GM23338 (cell line): Measurements from ENCODE around the gene SSU72. TPM values are rescaled to one million over a fixed set of nuclear protein-coding genes. Genes with fewer than 3 reads are reported as not detected.

Experiments used
- ATAC-seq: fragments of 200-7000 bp; cut with Tn5 transposase; 3 replicates; pipeline ENCODE4 v1.9.1; 2020
- DNase-seq: peaks from one replicate; pipeline ENCODE4 v3.0.0-alpha.2; 2015; ENCODE audit warnings: low spot score
- H2AFZ ChIP-seq: fragments of 200-600 bp; sonication (generic); 2 replicates; pipeline ENCODE4 v1.8.0; 2016; ENCODE audit warnings: antibody characterized with exemption, mild to moderate bottlenecking, moderate library complexity
- H3F3A ChIP-seq: fragments of 200-600 bp; sonication (generic); replicated peaks from 2 replicates; pipeline ENCODE4 v1.8.0; 2017; ENCODE audit warnings: antibody characterized with exemption, mixed run types, low read depth
- H3K27ac ChIP-seq: fragments of 200-600 bp; sonication (generic); 2 replicates; pipeline ENCODE4 v1.6.1; 2016; ENCODE audit warnings: low read depth
- H3K27me3 ChIP-seq: fragments of 200-600 bp; sonication (generic); 2 replicates; pipeline ENCODE4 v1.8.0; 2016; ENCODE audit warnings: mild to moderate bottlenecking, mixed run types, moderate library complexity; ENCODE audit not compliant: insufficient read depth
- H3K36me3 ChIP-seq: fragments of 200-600 bp; sonication (generic); 2 replicates; pipeline ENCODE4 v1.8.0; 2016; ENCODE audit warnings: mild to moderate bottlenecking; ENCODE audit not compliant: insufficient read depth
- H3K4me1 ChIP-seq: fragments of 200-600 bp; sonication (generic); 2 replicates; pipeline ENCODE4 v1.8.0; 2016; ENCODE audit warnings: mild to moderate bottlenecking, moderate library complexity; ENCODE audit not compliant: insufficient read depth
- H3K4me2 ChIP-seq: fragments of 200-600 bp; sonication (generic); 2 replicates; pipeline ENCODE4 v1.7.1; 2017; ENCODE audit warnings: mixed run types
- H3K4me3 ChIP-seq: fragments of 200-600 bp; sonication (generic); 2 replicates; pipeline ENCODE4 v1.6.1; 2016; ENCODE audit warnings: mixed run types
- H3K79me2 ChIP-seq: fragments of 200-600 bp; sonication (generic); replicated peaks from 2 replicates; pipeline ENCODE4 v1.8.0; 2017; ENCODE audit warnings: mild to moderate bottlenecking; ENCODE audit not compliant: insufficient read depth
- H3K9me2 ChIP-seq: fragments of 200-600 bp; sonication (generic); 2 replicates; pipeline ENCODE4 v1.8.0; 2017; ENCODE audit not compliant: insufficient read depth
- H4K20me1 ChIP-seq: fragments of 200-600 bp; sonication (generic); replicated peaks from 2 replicates; pipeline ENCODE4 v1.8.0; 2017; ENCODE audit warnings: mild to moderate bottlenecking; ENCODE audit not compliant: insufficient read depth
- H3K27ac Mint-ChIP-seq: 2 replicates; pipeline ENCODE4 v1.8.0; 2020; ENCODE audit warnings: inconsistent platforms, mild to moderate bottlenecking, moderate library complexity, mixed read lengths
- H3K27me3 Mint-ChIP-seq: 3 replicates; pipeline ENCODE4 v1.8.0; 2022; ENCODE audit warnings: low read depth, mild to moderate bottlenecking, moderate library complexity, mixed read lengths, inconsistent platforms; ENCODE audit not compliant: insufficient read depth, poor library complexity
- H3K36me3 Mint-ChIP-seq: 3 replicates; pipeline ENCODE4 v1.8.0; 2021; ENCODE audit warnings: low read depth, mild to moderate bottlenecking, inconsistent platforms, moderate library complexity, mixed read lengths
- H3K4me1 Mint-ChIP-seq: 3 replicates; pipeline ENCODE4 v1.8.0; 2020; ENCODE audit warnings: mild to moderate bottlenecking, inconsistent platforms, mixed read lengths
- H3K4me3 Mint-ChIP-seq: 3 replicates; pipeline ENCODE4 v1.8.0; 2021; ENCODE audit warnings: moderate library complexity, mild to moderate bottlenecking, inconsistent platforms, mixed read lengths
- H3K9me3 Mint-ChIP-seq: 3 replicates; pipeline ENCODE4 v1.8.0; 2020; ENCODE audit warnings: moderate library complexity, mild to moderate bottlenecking, inconsistent platforms, mixed read lengths
- CREB1 ChIP-seq: fragments of 250-450 bp; sonication (Bioruptor Pico); IDR thresholded peaks from 2 replicates; pipeline ENCODE4 v1.5.0; 2020; ENCODE audit warnings: low read depth, mild to moderate bottlenecking, moderate library complexity
- CTCF ChIP-seq, 2 experiments: fragments of 200-600 bp in 1 of 2; sonication (generic) in 1 of 2; conservative IDR thresholded peaks; 2 replicates each; pipeline versions ENCODE4 v1.5.1 to v1.6.1; 2016 to 2017; ENCODE audit warnings: antibody characterized with exemption in 2 of 2, low read depth in 2 of 2, mild to moderate bottlenecking in 2 of 2, moderate library complexity in 1 of 2
- ETS1 ChIP-seq: IDR thresholded peaks from 2 replicates; pipeline ENCODE4 v1.6.1; 2016; ENCODE audit warnings: antibody characterized with exemption
- EZH2 ChIP-seq: fragments of 200-600 bp; sonication (generic); IDR thresholded peaks from one replicate; pipeline ENCODE4 v1.8.0; 2017; ENCODE audit warnings: antibody characterized with exemption, mild to moderate bottlenecking, low read depth; ENCODE audit not compliant: unreplicated experiment
- NANOG ChIP-seq: IDR thresholded peaks from 2 replicates; pipeline ENCODE4 v1.6.1; 2016; ENCODE audit warnings: antibody characterized with exemption, borderline replicate concordance
- ZNF114 ChIP-seq: fragments of 250-450 bp; sonication (Bioruptor Pico); IDR thresholded peaks from 2 replicates; pipeline ENCODE4 v1.5.0; 2020; ENCODE audit warnings: mild to moderate bottlenecking, moderate library complexity
- ZNF331 ChIP-seq: fragments of 250-450 bp; sonication (Bioruptor Pico); IDR thresholded peaks from 2 replicates; pipeline ENCODE4 v1.5.0; 2020; ENCODE audit warnings: low read depth, mild to moderate bottlenecking, moderate library complexity
- ZNF462 ChIP-seq: fragments of 250-450 bp; sonication (Bioruptor Pico); IDR thresholded peaks from 2 replicates; pipeline ENCODE4 v1.5.0; 2020; ENCODE audit warnings: mild to moderate bottlenecking, moderate library complexity
- polyA plus RNA-seq: library from polyadenylated mRNA; unstranded; fragments of >200 nt; fragmentation: Nextera tagmentation; extraction: Ambion mirVana; gene quantifications from 2 replicates; pipeline ENCODE4 v1.2.1, GENCODE V29; 2016
- total RNA-seq: library from RNA; depleted of rRNA; stranded (reverse); fragments of >200 nt; shearing (Covaris generic); gene quantifications from 2 replicates; pipeline ENCODE4 v1.2.3, GENCODE V29; 2014

SSU72 gene
- total and polyA plus RNA-seq, 2 experiments from 2014 or later, result 148 to 248 TPM

GRCh38 chr1:1603671-1604373, 29.2 kb upstream of the SSU72 start (continued):
- TF ChIP-seq ZNF462 (no peak), NANOG (no peak), ZNF331 (CRISPR knock-in tag) (no peak), CREB1 (no peak), EZH2 (no peak), ETS1 (no peak)

- ATAC-seq, result no peak
- Histone ChIP-seq H3K27me3 (peaks cover 31% of the 10 kb centered on the region), H3K79me2 (no peaks in the 10 kb centered on the region)
- no peak for TF ChIP-seq CTCF (conservative IDR thresholded peaks at IDR 0.05; ENCODE audit: low read depth in 2 of 2)
- no peak for TF ChIP-seq ZNF331 (CRISPR knock-in tag)
- no peak for TF ChIP-seq ZNF114 (CRISPR knock-in tag)
These were observed 28.4 kb upstream of the SSU72 start for GRCh38 chr1:1602968-1603506.

More at GRCh38 chr1:1602968-1603506, 28.4 kb upstream of the SSU72 start:
- Histone ChIP-seq H3K4me1 (no peaks in the 10 kb centered on the region; the same call in 1 of the 2 replicates), H4K20me1 (no peaks in the 10 kb centered on the region), H3K36me3 (no peaks in the 10 kb centered on the region), H3F3A (peaks cover 5% of the 10 kb centered on the region; the same call in 1 of the 2 replicates), H3K4me3 (no peak overlapping the region), H3K9me2 (no peaks in the 10 kb centered on the region), H3K27ac (no peak overlapping the region), H3K4me2 (no peak overlapping the region), H2AFZ (no peak overlapping the region)
- Mint-ChIP-seq H3K4me3 (no peak overlapping the region), H3K36me3 (no peaks in the 10 kb centered on the region), H3K27me3 (peaks cover 44% of the 10 kb centered on the region), H3K4me1 (peaks cover 5% of the 10 kb centered on the region; the same call in 2 of the 3 replicates), H3K9me3 (no peaks in the 10 kb centered on the region), H3K27ac (no peak overlapping the region)
- no peak for DNase-seq
